ENCODE results near the gene MSLN. TPM values are rescaled to one million over a fixed set of nuclear protein-coding genes. Genes with fewer than 3 reads are reported as not detected.

MSLN gene
- total RNA-seq, 1 donor from 2014 or later, result 0.50 TPM

GRCh38 chr16:761625-762513, 1.3 kb downstream of the MSLN start:
- H3K9me3 Mint-ChIP-seq (ENCODE audit: low read depth), result no peaks in the 10 kb centered on the region
- DNase-seq (ENCODE audit: low spot score, unreplicated experiment), result no peak
- TF ChIP-seq CTCF (IDR thresholded peaks at IDR 0.05; ENCODE audit: unreplicated experiment), result no peak
- peaks cover 8% of the 10 kb centered on the region for H3K27me3 Mint-ChIP-seq
- H3K4me1 Mint-ChIP-seq (ENCODE audit: low read depth), result peaks cover 3% of the 10 kb centered on the region
- no peak overlapping the region for H3K27ac Mint-ChIP-seq
- no peaks in the 10 kb centered on the region for H3K36me3 Mint-ChIP-seq (ENCODE audit: insufficient read depth)
- H3K4me3 Mint-ChIP-seq (ENCODE audit: low read depth), result no peak overlapping the region

- H3K4me3 Mint-ChIP-seq (ENCODE audit: low read depth), result no peak overlapping the region
- no peak overlapping the region for H3K27ac Mint-ChIP-seq
- peaks cover 5% of the 10 kb centered on the region for H3K27me3 Mint-ChIP-seq
- H3K9me3 Mint-ChIP-seq (ENCODE audit: low read depth), result no peaks in the 10 kb centered on the region
- no peaks in the 10 kb centered on the region for H3K36me3 Mint-ChIP-seq (ENCODE audit: insufficient read depth)
- no peak for TF ChIP-seq CTCF (IDR thresholded peaks at IDR 0.05; ENCODE audit: unreplicated experiment)
- peaks cover 3% of the 10 kb centered on the region for H3K4me1 Mint-ChIP-seq (ENCODE audit: low read depth)
- no peak for DNase-seq (ENCODE audit: low spot score, unreplicated experiment)
Observed at GRCh38 chr16:762595-763268, 2.2 kb downstream of the MSLN start.

GRCh38 chr16:763369-764183, 3.0 kb downstream of the MSLN start:
- H3K4me3 Mint-ChIP-seq (ENCODE audit: low read depth), result no peak overlapping the region
- H3K9me3 Mint-ChIP-seq (ENCODE audit: low read depth), result no peaks in the 10 kb centered on the region
- H3K27me3 Mint-ChIP-seq, result peaks cover 3% of the 10 kb centered on the region
- H3K36me3 Mint-ChIP-seq (ENCODE audit: insufficient read depth), result no peaks in the 10 kb centered on the region
- H3K4me1 Mint-ChIP-seq (ENCODE audit: low read depth), result peaks cover 3% of the 10 kb centered on the region
- no peak overlapping the region for H3K27ac Mint-ChIP-seq
- no peak for TF ChIP-seq CTCF (IDR thresholded peaks at IDR 0.05; ENCODE audit: unreplicated experiment)
- DNase-seq (ENCODE audit: low spot score, unreplicated experiment), result no peak

GRCh38 chr16:764184-764750, 3.7 kb downstream of the MSLN start:
- Mint-ChIP-seq H3K36me3 (ENCODE audit: insufficient read depth) (no peaks in the 10 kb centered on the region), H3K27ac (no peak overlapping the region), H3K27me3 (peaks cover 3% of the 10 kb centered on the region), H3K4me1 (ENCODE audit: low read depth) (peaks cover 3% of the 10 kb centered on the region), H3K4me3 (ENCODE audit: low read depth) (no peak overlapping the region), H3K9me3 (ENCODE audit: low read depth) (no peaks in the 10 kb centered on the region)
- TF ChIP-seq CTCF (IDR thresholded peaks at IDR 0.05; ENCODE audit: unreplicated experiment), result no peak
- no peak for DNase-seq (ENCODE audit: low spot score, unreplicated experiment)

All from progenitor cell of endocrine pancreas (in vitro differentiated cells).